ENCODE data around the gene NDUFS3. TPM values are rescaled to one million over a fixed set of nuclear protein-coding genes. Genes with fewer than 3 reads are reported as not detected.
A peak's percentile ranks its signal among the peaks of the same experiment; 100 is the strongest.
"Not testable (repeated sequence)": the region's sequence is repeated elsewhere in the genome, so short reads cannot be mapped to it uniquely, and the experiment has no call there.

NDUFS3 gene
- total RNA-seq, 4 donors from 2014 or later, result 109 to 152 (median 126) TPM

GRCh38 chr11:47550288-47551047, 28.4 kb upstream of the NDUFS3 start:
- TF ChIP-seq POLR2A (IDR thresholded peaks at IDR 0.05), result no peak
- no peak for TF ChIP-seq CTCF (IDR thresholded peaks at IDR 0.05)
- Histone ChIP-seq H3K27me3 (no peaks in the 10 kb centered on the region), H3K9me3 (no peaks in the 10 kb centered on the region), H3K4me3 (no peak overlapping the region), H3K4me1 (peaks cover 0 to 30% (median 2%) of the 10 kb centered on the region in 4 donors), H3K27ac (no peak overlapping the region), H3K36me3 (peaks cover 0 to 3% (median 0%) of the 10 kb centered on the region in 3 donors)
- no peak for DNase-seq

- H3K9me3 ChIP-seq, result no peaks in the 10 kb centered on the region
Measured at GRCh38 chr11:47551086-47551485, 27.8 kb upstream of the NDUFS3 start.

GRCh38 chr11:47552056-47552565, 26.8 kb upstream of the NDUFS3 start:
- Histone ChIP-seq H3K36me3 (no peaks in the 10 kb centered on the region), H3K4me1 (peaks cover 0 to 30% (median 2%) of the 10 kb centered on the region in 4 donors), H3K27me3 (no peaks in the 10 kb centered on the region), H3K27ac (peak overlapping the region; percentile 85 to 98 (median 94)), H3K9me3 (no peaks in the 10 kb centered on the region), H3K4me3 (peak overlapping the region; percentile 90 to 99 (median 97))
- DNase-seq, result peak in 1 of 3 donors; percentile 24
- TF ChIP-seq CTCF (IDR thresholded peaks at IDR 0.05), result no peak
- TF ChIP-seq POLR2A (IDR thresholded peaks at IDR 0.05), result no peak

More at GRCh38 chr11:47551086-47551485, 27.8 kb upstream of the NDUFS3 start:
- no peaks in the 10 kb centered on the region for H3K27me3 ChIP-seq
- peak overlapping the region in 2 of 4 donors; percentile 92 to 97 for H3K27ac ChIP-seq
- DNase-seq, result no peak
- TF ChIP-seq POLR2A (IDR thresholded peaks at IDR 0.05) (no peak), CTCF (IDR thresholded peaks at IDR 0.05) (peak in 4 of 6 experiments; percentile 32 to 49 (median 42))
- H3K4me1 ChIP-seq, result peaks cover 0 to 30% (median 2%) of the 10 kb centered on the region in 4 donors
- H3K36me3 ChIP-seq, result peaks cover 0 to 3% (median 0%) of the 10 kb centered on the region in 3 donors
- peak overlapping the region in 1 of 4 donors; percentile 97 for H3K4me3 ChIP-seq

- Histone ChIP-seq H3K27ac (peak within 1 kb of the TSS; percentile 85 to 98 (median 94)), H3K9me3 (no peaks in the 10 kb centered on the region), H3K4me3 (peak within 1 kb of the TSS; percentile 90 to 99 (median 97)), H3K27me3 (no peaks in the 10 kb centered on the region), H3K4me1 (peaks cover 0 to 30% (median 2%) of the 10 kb centered on the region in 4 donors), H3K36me3 (no peaks in the 10 kb centered on the region)
- TF ChIP-seq POLR2A (IDR thresholded peaks at IDR 0.05), result peak; percentile 26 to 55
- peak; percentile 82 to 97 (median 92) for TF ChIP-seq CTCF (IDR thresholded peaks at IDR 0.05)
- peak; percentile 90 to 96 (median 95) for DNase-seq
Measured at GRCh38 chr11:47552566-47553405, 26.1 kb upstream of the NDUFS3 start, which contains the start of gene CELF1. Gene CELF1, minus strand, starts transcription at chr11:47553132. Its CDS starts 53,609 bp downstream, at chr11:47499523.

- TF ChIP-seq POLR2A (IDR thresholded peaks at IDR 0.05) (no peak), CTCF (IDR thresholded peaks at IDR 0.05) (no peak)
- no peak for DNase-seq
- no peaks in the 10 kb centered on the region for H3K9me3 ChIP-seq
- no peaks in the 10 kb centered on the region for H3K36me3 ChIP-seq
- H3K27me3 ChIP-seq, result no peaks in the 10 kb centered on the region
- H3K27ac ChIP-seq, result peak overlapping the region; percentile 85 to 98 (median 94)
- H3K4me1 ChIP-seq, result peaks cover 0 to 30% (median 2%) of the 10 kb centered on the region in 4 donors
- peak overlapping the region; percentile 90 to 99 (median 97) for H3K4me3 ChIP-seq
Measured at GRCh38 chr11:47553406-47553743, 25.5 kb upstream of the NDUFS3 start.

- H3K27me3 ChIP-seq, H3K4me3 ChIP-seq, H3K9me3 ChIP-seq, H3K4me1 ChIP-seq, H3K36me3 ChIP-seq, H3K27ac ChIP-seq, DNase-seq: not testable (repeated sequence)
Measured at GRCh38 chr11:47557004-47557403, 21.9 kb upstream of the NDUFS3 start.

Data from Peyer's patch (tissue), 4 donors.